Smooth muscle cell of bladder (primary cell): ENCODE measurements around the gene HK2. TPM values are rescaled to one million over a fixed set of nuclear protein-coding genes. Genes with fewer than 3 reads are reported as not detected.

ENCODE experiments used
- total RNA-seq: library from RNA; depleted of rRNA; stranded (reverse); fragments of >200 nt; gene quantifications from 2 replicates; pipeline ENCODE4 v1.2.3, GENCODE V29; 2014

Gene HK2
- total RNA-seq = 86.0 and 91.0 TPM in 2 replicates

GRCh38 chr2:74833418-74834233 lies at the start of gene HK2:
Gene HK2 (plus strand): TSS chr2:74834127. CDS start chr2:74834581, 454 bp downstream.

Other genes starting within 250 kb of the HK2 start
- gene M1AP, start 185.8 kb upstream of the HK2 start, total RNA-seq = under 0.01 TPM in 1 of 2 replicates, not detected in the other
- 4.1 and 4.4 TPM in 2 replicates for gene SEMA4F, start 179.9 kb upstream of the HK2 start, total RNA-seq
- gene POLE4, start 124.5 kb downstream of the HK2 start, total RNA-seq = 29.0 and 30.0 TPM in 2 replicates